IgD-negative memory B cell (primary cell): ENCODE results near the gene FNIP2. TPM values are rescaled to one million over a fixed set of nuclear protein-coding genes. Genes with fewer than 3 reads are reported as not detected.
"Not testable (repeated sequence)": the region's sequence is repeated elsewhere in the genome, so short reads cannot be mapped to it uniquely, and the experiment has no call there.

ENCODE experiments used
- H3K27ac Mint-ChIP-seq, 3 donors: one replicate each; pipeline ENCODE4 v1.8.0; 2020 to 2022; ENCODE audit warnings: mild to moderate bottlenecking in 3 of 3, mixed read lengths in 3 of 3, moderate library complexity in 1 of 3
- H3K27me3 Mint-ChIP-seq: one replicate; pipeline ENCODE4 v1.8.0; 2021; ENCODE audit warnings: mixed read lengths
- H3K36me3 Mint-ChIP-seq: one replicate; pipeline ENCODE4 v1.8.0; 2020; ENCODE audit warnings: mild to moderate bottlenecking, mixed read lengths
- H3K4me1 Mint-ChIP-seq, 3 donors: one replicate each; pipeline ENCODE4 v1.8.0; 2020 to 2022; ENCODE audit warnings: mixed read lengths in 3 of 3, mild to moderate bottlenecking in 1 of 3
- H3K4me3 Mint-ChIP-seq, 4 donors: one replicate each; pipeline ENCODE4 v1.8.0; 2020 to 2022; ENCODE audit warnings: mild to moderate bottlenecking in 4 of 4, mixed read lengths in 4 of 4, moderate library complexity in 3 of 4
- H3K9me3 Mint-ChIP-seq, 3 donors: one replicate each; pipeline ENCODE4 v1.8.0; 2020 to 2021; ENCODE audit warnings: mixed read lengths in 3 of 3, mild to moderate bottlenecking in 1 of 3
- polyA plus RNA-seq: library from polyadenylated mRNA; unstranded; fragments of 300-500 nt; fragmentation: Illumina TruSeq; gene quantifications from one replicate; pipeline ENCODE4 v1.2.3, GENCODE V29; 2021

The FNIP2 gene
- polyA plus RNA-seq, 1 donor from 2014 or later, result 0.06 TPM

- not testable (repeated sequence) for H3K9me3 Mint-ChIP-seq, H3K36me3 Mint-ChIP-seq, H3K4me1 Mint-ChIP-seq
These were observed 151.7 kb downstream of the FNIP2 start for GRCh38 chr4:158920452-158920996.

GRCh38 chr4:158927774-158928173, 158.9 kb downstream of the FNIP2 start:
- H3K36me3 Mint-ChIP-seq, H3K4me3 Mint-ChIP-seq, H3K27ac Mint-ChIP-seq, H3K27me3 Mint-ChIP-seq, H3K9me3 Mint-ChIP-seq: not testable (repeated sequence)
- peaks cover 0 to 16% (median 4%) of the 10 kb centered on the region in 3 donors for H3K4me1 Mint-ChIP-seq

More at GRCh38 chr4:158920452-158920996, 151.7 kb downstream of the FNIP2 start:
- H3K27me3 Mint-ChIP-seq, result peaks cover 11% of the 10 kb centered on the region
- not testable (repeated sequence) for H3K27ac Mint-ChIP-seq, H3K4me3 Mint-ChIP-seq

GRCh38 chr4:158929939-158930638, 161.3 kb downstream of the FNIP2 start:
- H3K27me3 Mint-ChIP-seq, result peaks cover 3% of the 10 kb centered on the region
- peaks cover 3 to 5% (median 4%) of the 10 kb centered on the region in 3 donors for H3K9me3 Mint-ChIP-seq
- H3K36me3 Mint-ChIP-seq, result no peaks in the 10 kb centered on the region
- peaks cover 0 to 16% (median 4%) of the 10 kb centered on the region in 3 donors for H3K4me1 Mint-ChIP-seq
- H3K27ac Mint-ChIP-seq, result peak overlapping the region in 1 of 3 donors; percentile 7
- H3K4me3 Mint-ChIP-seq, result peak overlapping the region in 1 of 4 donors; percentile 59

- peaks cover 3% of the 10 kb centered on the region for H3K27me3 Mint-ChIP-seq
- no peak overlapping the region for H3K27ac Mint-ChIP-seq
- peaks cover 3 to 5% (median 4%) of the 10 kb centered on the region in 3 donors for H3K9me3 Mint-ChIP-seq
- no peaks in the 10 kb centered on the region for H3K36me3 Mint-ChIP-seq
- peaks cover 0 to 16% (median 4%) of the 10 kb centered on the region in 3 donors for H3K4me1 Mint-ChIP-seq
- no peak overlapping the region for H3K4me3 Mint-ChIP-seq
These were observed 161.8 kb downstream of the FNIP2 start for GRCh38 chr4:158930639-158930972.

GRCh38 chr4:158933236-158933635, 164.4 kb downstream of the FNIP2 start:
- Mint-ChIP-seq H3K27ac (no peak overlapping the region), H3K4me1 (peaks cover 0 to 16% (median 4%) of the 10 kb centered on the region in 3 donors), H3K9me3 (peaks cover 3 to 5% (median 4%) of the 10 kb centered on the region in 3 donors), H3K27me3 (peaks cover 9% of the 10 kb centered on the region), H3K36me3 (no peaks in the 10 kb centered on the region), H3K4me3 (no peak overlapping the region)

- Mint-ChIP-seq H3K4me3 (no peak overlapping the region), H3K4me1 (peaks cover 0 to 6% (median under 1%) of the 10 kb centered on the region in 3 donors), H3K9me3 (no peaks in the 10 kb centered on the region), H3K36me3 (no peaks in the 10 kb centered on the region), H3K27me3 (peaks cover 5% of the 10 kb centered on the region), H3K27ac (no peak overlapping the region)
These were observed 166.3 kb downstream of the FNIP2 start for GRCh38 chr4:158934996-158935669.

GRCh38 chr4:158936238-158936637, 167.4 kb downstream of the FNIP2 start:
- H3K27me3 Mint-ChIP-seq, result peaks cover 5% of the 10 kb centered on the region

GRCh38 chr4:158938220-158939044, 169.6 kb downstream of the FNIP2 start:
- Mint-ChIP-seq H3K27ac (no peak overlapping the region), H3K27me3 (peaks cover 7% of the 10 kb centered on the region), H3K36me3 (no peaks in the 10 kb centered on the region), H3K9me3 (no peaks in the 10 kb centered on the region), H3K4me3 (no peak overlapping the region), H3K4me1 (no peaks in the 10 kb centered on the region)

More at GRCh38 chr4:158936238-158936637, 167.4 kb downstream of the FNIP2 start:
- no peaks in the 10 kb centered on the region for H3K9me3 Mint-ChIP-seq
- H3K4me3 Mint-ChIP-seq, result no peak overlapping the region
- H3K27ac Mint-ChIP-seq, result no peak overlapping the region
- no peaks in the 10 kb centered on the region for H3K36me3 Mint-ChIP-seq
- H3K4me1 Mint-ChIP-seq, result no peaks in the 10 kb centered on the region

GRCh38 chr4:158940271-158940670, 171.4 kb downstream of the FNIP2 start:
- no peak overlapping the region for H3K27ac Mint-ChIP-seq
- H3K9me3 Mint-ChIP-seq, result no peaks in the 10 kb centered on the region
- no peak overlapping the region for H3K4me3 Mint-ChIP-seq
- no peaks in the 10 kb centered on the region for H3K4me1 Mint-ChIP-seq
- no peaks in the 10 kb centered on the region for H3K36me3 Mint-ChIP-seq
- H3K27me3 Mint-ChIP-seq, result peaks cover 13% of the 10 kb centered on the region

- H3K4me1 Mint-ChIP-seq, result no peaks in the 10 kb centered on the region
- H3K27ac Mint-ChIP-seq, result no peak overlapping the region
- no peak overlapping the region for H3K4me3 Mint-ChIP-seq
- H3K9me3 Mint-ChIP-seq, result no peaks in the 10 kb centered on the region
- H3K36me3 Mint-ChIP-seq, result no peaks in the 10 kb centered on the region
- H3K27me3 Mint-ChIP-seq, result peaks cover 15% of the 10 kb centered on the region
These were observed 172.5 kb downstream of the FNIP2 start for GRCh38 chr4:158941321-158941720.

GRCh38 chr4:158941895-158942294, 173.1 kb downstream of the FNIP2 start:
- Mint-ChIP-seq H3K4me1 (no peaks in the 10 kb centered on the region), H3K4me3 (no peak overlapping the region), H3K27me3 (peaks cover 11% of the 10 kb centered on the region), H3K27ac (no peak overlapping the region), H3K36me3 (no peaks in the 10 kb centered on the region), H3K9me3 (no peaks in the 10 kb centered on the region)

- H3K4me1 Mint-ChIP-seq, result peaks cover 0 to 2% (median 0%) of the 10 kb centered on the region in 3 donors
- no peaks in the 10 kb centered on the region for H3K36me3 Mint-ChIP-seq
- H3K4me3 Mint-ChIP-seq, result no peak overlapping the region
- peaks cover 0 to 3% (median 2%) of the 10 kb centered on the region in 3 donors for H3K9me3 Mint-ChIP-seq
- peaks cover 11% of the 10 kb centered on the region for H3K27me3 Mint-ChIP-seq
- no peak overlapping the region for H3K27ac Mint-ChIP-seq
These were observed 176.8 kb downstream of the FNIP2 start for GRCh38 chr4:158945529-158946108.

- peaks cover 0 to 4% (median 1%) of the 10 kb centered on the region in 3 donors for H3K4me1 Mint-ChIP-seq
- H3K36me3 Mint-ChIP-seq, result no peaks in the 10 kb centered on the region
- no peak overlapping the region for H3K27ac Mint-ChIP-seq
- peaks cover 11% of the 10 kb centered on the region for H3K27me3 Mint-ChIP-seq
- H3K9me3 Mint-ChIP-seq, result peaks cover 3 to 9% (median 6%) of the 10 kb centered on the region in 3 donors
- no peak overlapping the region for H3K4me3 Mint-ChIP-seq
These were observed 178.0 kb downstream of the FNIP2 start for GRCh38 chr4:158946825-158947224.

- Mint-ChIP-seq H3K4me3 (no peak overlapping the region), H3K27ac (no peak overlapping the region), H3K36me3 (no peaks in the 10 kb centered on the region), H3K4me1 (peaks cover 0 to 4% (median 1%) of the 10 kb centered on the region in 3 donors), H3K27me3 (peaks cover 10% of the 10 kb centered on the region), H3K9me3 (peaks cover 8 to 19% (median 9%) of the 10 kb centered on the region in 3 donors)
These were observed 179.2 kb downstream of the FNIP2 start for GRCh38 chr4:158948071-158948470.
